GM12878 (cell line): ENCODE data around the gene CDH5. TPM values are rescaled to one million over a fixed set of nuclear protein-coding genes. Genes with fewer than 3 reads are reported as not detected.

Experiments
- ATAC-seq: fragments of 200-7000 bp; cut with Tn5 transposase; 3 replicates; pipeline ENCODE4 v1.9.1; 2020; ENCODE audit warnings: mild to moderate bottlenecking, moderate library complexity
- BruUV-seq: library from RNA; stranded (reverse); fragments of 400-500 nt; replicated peaks from 2 replicates; lab custom pipeline; 2021; lab: Mats Ljungman, UMichigan
- CTCF ChIA-PET: fragments of 300-600 bp; sonication (Branson Sonifier 250); formaldehyde crosslinking; extraction: SDS; loops from one replicate; lab custom pipeline; 2021; ENCODE audit warnings: inconsistent platforms; lab: Yijun Ruan, JAX
- POLR2A ChIA-PET: fragments of 350-600 bp; formaldehyde crosslinking; extraction: SDS; loops from one replicate; lab custom pipeline; 2021; ENCODE audit warnings: inconsistent platforms; lab: Charles Lee
- RAD21 ChIA-PET: fragments of 300-600 bp; sonication (Branson Sonifier 250); formaldehyde crosslinking; loops from one replicate; lab custom pipeline; 2023; ENCODE audit warnings: antibody characterized with exemption; ENCODE audit not compliant: unreplicated experiment; lab: Charles Lee
- SMC1A ChIA-PET: fragments of 300-600 bp; sonication (Branson Sonifier 250); formaldehyde crosslinking; loops from one replicate; lab custom pipeline; 2023; ENCODE audit not compliant: unreplicated experiment, uncharacterized antibody; lab: Charles Lee
- DNase-seq: peaks from one replicate; pipeline ENCODE4 v3.0.0-alpha.2; 2011; ENCODE audit warnings: low read depth, low spot score
- FAIRE-seq: peaks from 3 replicates; lab custom pipeline; 2011; peaks lifted over from hg19 to GRCh38; lab: Jason Lieb, UNC
- H2AFZ ChIP-seq: 2 replicates; pipeline ENCODE4 v1.6.0; 2011; ENCODE audit warnings: low read depth, low read length, control low read depth; ENCODE audit not compliant: control insufficient read depth
- H3K27ac ChIP-seq: 2 replicates; pipeline ENCODE4 v1.5.1; 2011; ENCODE audit warnings: control low read depth; ENCODE audit not compliant: control insufficient read depth, insufficient read depth
- H3K27me3 ChIP-seq, 2 experiments: replicated peaks in 1 of 2; 2 replicates each; pipeline versions ENCODE4 v1.6.0 to v1.6.1; 2011; ENCODE audit warnings: low read length in 1 of 2; ENCODE audit not compliant: control insufficient read depth in 2 of 2, insufficient read depth in 2 of 2
- H3K36me3 ChIP-seq, 2 experiments: 2 replicates each; pipeline ENCODE4 v1.5.1; 2011; ENCODE audit warnings: low read length in 1 of 2; ENCODE audit not compliant: control insufficient read depth in 2 of 2, insufficient read depth in 2 of 2
- H3K4me1 ChIP-seq: 2 replicates; pipeline ENCODE4 v1.6.1; 2011; ENCODE audit warnings: mild to moderate bottlenecking, low read length, moderate library complexity, mixed read lengths; ENCODE audit not compliant: control insufficient read depth, insufficient read depth
- H3K4me2 ChIP-seq: 2 replicates; pipeline ENCODE4 v1.6.0; 2011; ENCODE audit warnings: control low read depth; ENCODE audit not compliant: control insufficient read depth, insufficient read depth
- H3K4me3 ChIP-seq: fragments of 200-600 bp; sonication (generic); 2 replicates; pipeline ENCODE4 v1.5.1; 2016
- H3K79me2 ChIP-seq: 2 replicates; pipeline ENCODE4 v1.6.0; 2011; ENCODE audit warnings: low read length; ENCODE audit not compliant: control insufficient read depth, insufficient read depth
- H3K9ac ChIP-seq: 2 replicates; pipeline ENCODE4 v1.8.0; 2011; ENCODE audit warnings: low read length, control low read depth, mixed read lengths; ENCODE audit not compliant: control insufficient read depth, insufficient read depth
- H3K9me3 ChIP-seq: replicated peaks from 3 replicates; pipeline ENCODE4 v1.5.1; 2011; ENCODE audit warnings: mild to moderate bottlenecking, low read length; ENCODE audit not compliant: control insufficient read depth, insufficient read depth
- H4K20me1 ChIP-seq: 2 replicates; pipeline ENCODE4 v1.6.0; 2011; ENCODE audit not compliant: control insufficient read depth, insufficient read depth
- CEBPZ ChIP-seq: fragments of 150-350 bp; IDR thresholded peaks from 2 replicates; pipeline ENCODE4 v1.6.1; 2016; ENCODE audit warnings: low read depth, low read length
- TCF7 ChIP-seq: IDR thresholded peaks from 2 replicates; pipeline ENCODE4 v1.6.1; 2014; ENCODE audit warnings: antibody characterized with exemption, borderline replicate concordance
- YY1 ChIP-seq: IDR thresholded peaks from 2 replicates; pipeline ENCODE4 v1.6.1; 2011; ENCODE audit warnings: low read depth, mild to moderate bottlenecking, low read length
- ZNF622 ChIP-seq: fragments of 450-650 bp; IDR thresholded peaks from 2 replicates; pipeline ENCODE4 v1.6.1; 2017; ENCODE audit warnings: mild to moderate bottlenecking, inconsistent platforms
- WGBS: methylation state at CpG from one replicate; pipeline ENCODE4 v1.1.6; 2016; ENCODE audit warnings: low lambda C conversion rate; ENCODE audit not compliant: insufficient replicate concordance, insufficient coverage; ENCODE audit errors: missing lambda C conversion rate; 5-methylcytosine and 5-hydroxymethylcytosine counted together
- in situ Hi-C: fragments of 300-500 bp; cut with MboI; formaldehyde crosslinking; loops from 9 replicates; pipeline ENCODE4 v1.14.3; 2018; ENCODE audit warnings: mixed read lengths
- intact Hi-C: fragments of 100-400 bp; cut with micrococcal nuclease; formaldehyde crosslinking; loops from one replicate; pipeline ENCODE4 v1.14.2; 2022; ENCODE audit not compliant: unreplicated experiment
- polyA plus RNA-seq, 11 experiments: library from polyadenylated mRNA; depleted of rRNA in 4 of 11; unstranded in 6 of 11; stranded (reverse) in 5 of 11; fragments of >200 nt; fragmentation: Nextera tagmentation in 4 of 11; fragmentation: Illumina TruSeq in 1 of 11; extraction: Ambion mirVana in 4 of 11; extraction: Trizol in 1 of 11; gene quantifications; 1 replicate in 1 of 11; 2 replicates in 10 of 11; pipeline versions ENCODE4 v1.2.1 to v1.2.3, GENCODE V29; 2011 to 2016; ENCODE audit warnings: inconsistent platforms in 2 of 11, missing spikeins in 2 of 11, low read depth in 1 of 11
- total RNA-seq, 4 experiments: library from RNA; depleted of rRNA in 3 of 4; stranded (reverse); fragments of >200 nt in 3 of 4; fragmentation: Illumina TruSeq in 1 of 4; extraction: Trizol in 1 of 4; gene quantifications; 2 replicates each; pipeline versions ENCODE4 v1.2.1 to v1.2.3, GENCODE V29; 2013 to 2021

CDH5 gene
- total and polyA plus RNA-seq, 10 of the 15 experiments (the other 5 are each of a cell fraction or from before 2014, with no cell fraction given) = not detected

- H3K79me2 ChIP-seq = no peaks in the 10 kb centered on the region
- no peaks in the 10 kb centered on the region for H4K20me1 ChIP-seq
- H2AFZ ChIP-seq = no peak overlapping the region
- TF ChIP-seq CEBPZ (no peak), ZNF622 (no peak), YY1 (no peak), TCF7 (no peak)
- TF ChIP-seq, all 136 proteins: peak for 0
- H3K9me3 ChIP-seq = no peaks in the 10 kb centered on the region
- no peaks in the 10 kb centered on the region for H3K4me1 ChIP-seq
- POLR2A ChIA-PET = no interaction called here
- FAIRE-seq (no peak), DNase-seq (no peak), ATAC-seq (no peak)
- SMC1A ChIA-PET = no interaction called here
- no peaks in the 10 kb centered on the region for H3K27me3 ChIP-seq
- in situ Hi-C loops = no loop called here
- no peaks in the 10 kb centered on the region for H3K36me3 ChIP-seq
- H3K27ac ChIP-seq = no peak overlapping the region
- H3K9ac ChIP-seq = no peak overlapping the region
- no peak overlapping the region for H3K4me3 ChIP-seq
- H3K4me2 ChIP-seq = no peak overlapping the region
- no TSS peak for BruUV-seq
- intact Hi-C loops = no loop called here
- RAD21 ChIA-PET = no interaction called here
- 17% methylated on average over 10 of the region's 10 CpGs for WGBS
- CTCF ChIA-PET = no interaction called here
Measured at GRCh38 chr16:66376577-66377305, 10.2 kb downstream of the CDH5 start.
